ENCODE measurements around the gene IFT122.

Gene IFT122

DNA sequence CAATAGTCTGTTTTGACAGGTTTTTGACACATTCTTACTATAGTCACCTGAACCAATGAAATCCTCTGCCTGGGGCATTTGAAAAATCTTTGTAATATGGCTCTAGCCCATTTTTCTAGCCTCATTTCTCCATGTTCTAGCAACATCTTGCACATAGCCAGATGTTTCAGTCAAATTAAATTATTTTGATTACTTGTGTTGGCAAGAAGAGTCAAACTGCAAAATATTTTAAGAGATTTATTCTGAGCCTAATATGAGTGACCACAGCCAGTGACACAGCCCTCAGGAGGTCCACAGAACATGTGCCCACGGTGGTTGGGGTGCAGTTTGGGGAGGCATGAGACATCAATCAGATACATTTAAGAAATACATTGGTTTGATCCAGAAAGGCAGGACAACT is 6.9 kb downstream of the IFT122 start:
- TF ChIP-seq, protein P1, sequence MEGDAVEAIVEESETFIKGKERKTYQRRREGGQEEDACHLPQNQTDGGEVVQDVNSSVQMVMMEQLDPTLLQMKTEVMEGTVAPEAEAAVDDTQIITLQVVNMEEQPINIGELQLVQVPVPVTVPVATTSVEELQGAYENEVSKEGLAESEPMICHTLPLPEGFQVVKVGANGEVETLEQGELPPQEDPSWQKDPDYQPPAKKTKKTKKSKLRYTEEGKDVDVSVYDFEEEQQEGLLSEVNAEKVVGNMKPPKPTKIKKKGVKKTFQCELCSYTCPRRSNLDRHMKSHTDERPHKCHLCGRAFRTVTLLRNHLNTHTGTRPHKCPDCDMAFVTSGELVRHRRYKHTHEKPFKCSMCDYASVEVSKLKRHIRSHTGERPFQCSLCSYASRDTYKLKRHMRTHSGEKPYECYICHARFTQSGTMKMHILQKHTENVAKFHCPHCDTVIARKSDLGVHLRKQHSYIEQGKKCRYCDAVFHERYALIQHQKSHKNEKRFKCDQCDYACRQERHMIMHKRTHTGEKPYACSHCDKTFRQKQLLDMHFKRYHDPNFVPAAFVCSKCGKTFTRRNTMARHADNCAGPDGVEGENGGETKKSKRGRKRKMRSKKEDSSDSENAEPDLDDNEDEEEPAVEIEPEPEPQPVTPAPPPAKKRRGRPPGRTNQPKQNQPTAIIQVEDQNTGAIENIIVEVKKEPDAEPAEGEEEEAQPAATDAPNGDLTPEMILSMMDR (IDR thresholded peaks at IDR 0.05; ENCODE audit: low read length, missing control alignments): no peak
- H3K4me3 ChIP-seq (replicated peaks; ENCODE audit: low read depth, low read length): no peak overlapping the region
- no peak for DNase-seq (ENCODE audit: low read depth)

DNA sequence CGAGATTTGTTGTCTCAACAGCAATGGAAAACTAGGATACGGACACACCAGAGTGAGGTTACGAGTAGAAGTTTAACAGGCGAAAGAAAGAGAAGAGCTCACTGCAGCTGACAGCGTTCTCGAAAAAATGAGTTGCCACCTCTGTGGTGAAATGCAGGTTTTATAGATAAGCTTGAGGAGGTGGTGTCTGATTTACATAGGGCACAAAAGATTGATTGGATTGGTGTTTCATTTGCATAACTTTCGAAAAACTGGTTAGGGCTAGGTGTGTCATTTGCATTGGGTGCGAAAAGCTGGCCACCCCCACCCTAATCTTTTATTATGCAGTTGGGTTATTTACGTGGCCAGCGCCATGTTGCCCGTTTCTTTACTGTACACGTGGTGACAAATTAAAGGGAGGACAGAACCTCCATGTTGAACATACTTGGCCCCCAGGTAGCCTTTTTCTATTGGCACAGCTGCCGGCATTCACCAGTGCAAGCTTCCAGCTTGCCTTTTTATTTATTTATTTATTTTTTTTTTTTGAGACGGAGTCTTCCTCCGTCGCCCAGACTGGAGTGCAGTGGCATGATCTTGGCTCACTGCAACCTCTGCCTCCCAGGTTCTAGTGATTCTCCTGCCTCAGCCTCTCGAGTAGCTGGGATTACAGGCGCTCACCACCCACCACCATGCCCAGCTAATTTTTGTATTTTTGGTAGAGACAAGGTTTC is 8.3 kb downstream of the IFT122 start:
- DNase-seq (ENCODE audit: low read depth): no peak
- H3K4me3 ChIP-seq (replicated peaks; ENCODE audit: low read depth, low read length): no peak overlapping the region
- TF ChIP-seq, protein P1 (IDR thresholded peaks at IDR 0.05; ENCODE audit: low read length, missing control alignments): no peak

DNA sequence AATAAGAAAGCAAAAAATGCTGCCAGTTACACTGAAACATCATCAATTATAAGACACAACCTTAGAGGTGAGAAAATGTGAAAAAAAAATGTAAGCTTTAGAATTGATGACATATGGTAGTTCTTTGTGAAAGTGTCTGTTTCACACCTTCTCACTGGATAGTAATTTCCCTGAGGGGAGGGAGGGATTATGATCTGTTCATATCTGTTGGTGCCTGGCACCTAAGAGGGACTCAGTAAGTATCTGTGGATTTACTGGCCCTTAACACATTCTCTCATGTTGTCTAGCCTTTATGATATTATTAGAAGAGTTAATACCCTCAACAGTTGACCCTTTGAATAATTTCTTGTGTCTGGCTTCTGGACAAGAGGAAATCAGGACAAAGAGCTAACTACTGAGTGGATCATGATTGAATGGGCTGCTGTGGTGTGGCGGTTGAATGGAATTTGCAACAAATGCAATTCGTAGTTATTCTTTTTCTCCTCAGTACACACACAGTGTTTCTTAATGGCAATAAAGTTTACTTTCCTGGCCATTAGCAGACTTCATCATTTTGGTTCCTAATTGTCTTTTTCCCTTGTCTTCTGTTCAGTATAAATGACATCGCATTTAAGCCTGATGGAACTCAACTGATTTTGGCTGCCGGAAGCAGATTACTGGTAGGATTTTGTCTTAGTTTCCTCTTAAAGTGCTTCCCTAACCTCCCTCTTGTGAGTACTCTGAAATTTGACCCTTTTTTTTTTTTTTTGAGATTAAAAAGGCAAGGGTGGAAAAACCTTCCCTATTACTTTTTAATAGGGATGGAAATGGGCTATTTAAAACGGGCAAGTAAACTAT is 9.5 kb downstream of the IFT122 start:
- no peak for DNase-seq (ENCODE audit: low read depth)
- TF ChIP-seq, protein P1 (IDR thresholded peaks at IDR 0.05; ENCODE audit: low read length, missing control alignments): no peak
- no peak overlapping the region for H3K4me3 ChIP-seq (replicated peaks; ENCODE audit: low read depth, low read length)

DNA sequence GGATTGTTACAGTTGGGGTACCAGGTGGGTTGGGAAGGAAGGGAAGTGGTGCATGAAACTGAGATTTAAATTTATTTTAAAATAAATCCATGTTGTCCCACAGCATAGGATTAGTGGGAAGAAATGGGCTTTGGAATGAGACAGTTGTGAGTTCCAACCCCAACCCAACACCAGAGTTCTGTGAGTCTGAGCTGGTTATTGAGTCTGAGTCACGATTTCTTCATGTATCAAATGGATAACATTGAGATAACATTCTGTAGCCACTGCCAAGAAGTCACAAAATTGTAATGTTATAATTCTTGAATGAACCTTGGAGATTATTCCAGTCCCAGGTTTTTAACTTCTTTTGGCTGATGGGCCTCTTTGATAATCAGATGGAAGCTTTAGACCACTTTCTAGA is 13.7 kb downstream of the IFT122 start:
- TF ChIP-seq, protein P1 (IDR thresholded peaks at IDR 0.05; ENCODE audit: low read length, missing control alignments): no peak
- no peak overlapping the region for H3K4me3 ChIP-seq (replicated peaks; ENCODE audit: low read depth, low read length)
- DNase-seq (ENCODE audit: low read depth): peak; percentile 69

DNA sequence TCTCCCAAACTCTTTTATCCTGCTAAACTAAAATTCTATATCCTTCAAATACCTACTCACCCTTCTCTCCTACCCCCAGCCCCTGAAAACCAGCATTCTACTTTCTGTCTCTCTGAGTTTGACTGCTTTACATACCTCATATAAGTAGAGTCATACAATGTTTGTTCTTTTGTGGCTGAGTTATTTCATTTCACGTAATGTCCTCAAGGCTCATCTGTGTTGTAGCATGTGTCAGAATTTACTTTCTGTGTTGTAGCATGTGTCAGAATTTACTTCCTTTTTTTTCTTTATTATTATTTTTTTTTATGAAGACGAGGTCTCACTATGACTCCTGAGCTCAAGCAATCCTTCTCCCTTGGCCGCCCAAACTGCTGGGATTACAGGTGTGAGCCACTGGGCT is 20.1 kb downstream of the IFT122 start:
- TF ChIP-seq, protein P1 (IDR thresholded peaks at IDR 0.05; ENCODE audit: low read length, missing control alignments): no peak
- no peak overlapping the region for H3K4me3 ChIP-seq (replicated peaks; ENCODE audit: low read depth, low read length)
- no peak for DNase-seq (ENCODE audit: low read depth)

DNA sequence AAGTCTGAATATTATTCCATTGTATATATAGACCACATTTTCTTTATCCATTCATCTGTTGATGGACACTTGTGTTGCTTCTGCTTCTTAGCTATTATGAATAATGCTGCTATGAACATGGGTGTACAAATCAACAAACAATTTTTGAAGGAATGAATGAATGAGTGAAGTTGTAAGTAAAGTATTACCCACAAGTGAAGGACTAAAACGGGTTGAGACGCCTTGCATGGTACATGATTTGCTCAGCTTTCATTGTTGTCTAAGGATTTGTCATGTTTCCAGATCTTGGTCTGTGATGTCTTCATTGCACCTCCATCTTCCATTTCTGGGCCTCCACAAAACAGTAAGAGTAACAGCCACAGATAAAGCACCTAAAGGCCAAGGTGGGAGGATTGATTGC is 20.5 kb downstream of the IFT122 start:
- TF ChIP-seq, protein P1 (IDR thresholded peaks at IDR 0.05; ENCODE audit: low read length, missing control alignments): no peak
- DNase-seq (ENCODE audit: low read depth): no peak
- H3K4me3 ChIP-seq (replicated peaks; ENCODE audit: low read depth, low read length): no peak overlapping the region

Measured in fibroblast of pulmonary artery (primary cell).